ENCODE measurements around the gene KRTAP10-8. TPM values are rescaled to one million over a fixed set of nuclear protein-coding genes. Genes with fewer than 3 reads are reported as not detected.

Gene KRTAP10-8
- total and polyA plus RNA-seq, 2 experiments from 2014 or later, result not detected

DNA sequence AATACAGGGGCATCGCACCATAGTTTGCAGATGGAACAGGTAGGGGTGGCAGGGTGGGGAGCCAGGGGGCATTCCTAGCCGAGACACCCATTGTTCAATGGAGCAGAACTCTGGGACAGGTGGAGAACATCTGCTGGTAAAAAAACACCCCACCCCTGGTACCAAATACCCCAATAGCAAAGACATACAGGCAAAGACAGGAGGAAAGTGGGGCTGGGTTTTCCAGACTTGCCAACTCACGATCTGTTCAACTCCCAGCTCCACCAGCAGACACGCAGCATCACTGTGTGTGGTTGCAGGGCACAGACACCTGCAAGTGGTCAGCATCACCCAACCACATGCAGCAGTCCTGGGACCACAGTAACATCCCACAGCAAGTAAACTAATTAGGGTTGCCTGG, 328 bp upstream of the KRTAP10-8 start (continued):
- no peak for TF ChIP-seq ZNF114 (CRISPR knock-in tag; IDR thresholded peaks at IDR 0.05)
- TF ChIP-seq, protein P1, sequence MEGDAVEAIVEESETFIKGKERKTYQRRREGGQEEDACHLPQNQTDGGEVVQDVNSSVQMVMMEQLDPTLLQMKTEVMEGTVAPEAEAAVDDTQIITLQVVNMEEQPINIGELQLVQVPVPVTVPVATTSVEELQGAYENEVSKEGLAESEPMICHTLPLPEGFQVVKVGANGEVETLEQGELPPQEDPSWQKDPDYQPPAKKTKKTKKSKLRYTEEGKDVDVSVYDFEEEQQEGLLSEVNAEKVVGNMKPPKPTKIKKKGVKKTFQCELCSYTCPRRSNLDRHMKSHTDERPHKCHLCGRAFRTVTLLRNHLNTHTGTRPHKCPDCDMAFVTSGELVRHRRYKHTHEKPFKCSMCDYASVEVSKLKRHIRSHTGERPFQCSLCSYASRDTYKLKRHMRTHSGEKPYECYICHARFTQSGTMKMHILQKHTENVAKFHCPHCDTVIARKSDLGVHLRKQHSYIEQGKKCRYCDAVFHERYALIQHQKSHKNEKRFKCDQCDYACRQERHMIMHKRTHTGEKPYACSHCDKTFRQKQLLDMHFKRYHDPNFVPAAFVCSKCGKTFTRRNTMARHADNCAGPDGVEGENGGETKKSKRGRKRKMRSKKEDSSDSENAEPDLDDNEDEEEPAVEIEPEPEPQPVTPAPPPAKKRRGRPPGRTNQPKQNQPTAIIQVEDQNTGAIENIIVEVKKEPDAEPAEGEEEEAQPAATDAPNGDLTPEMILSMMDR (conservative IDR thresholded peaks at IDR 0.05; ENCODE audit: low read depth in 2 of 2), result no peak
- TF ChIP-seq, protein P2, sequence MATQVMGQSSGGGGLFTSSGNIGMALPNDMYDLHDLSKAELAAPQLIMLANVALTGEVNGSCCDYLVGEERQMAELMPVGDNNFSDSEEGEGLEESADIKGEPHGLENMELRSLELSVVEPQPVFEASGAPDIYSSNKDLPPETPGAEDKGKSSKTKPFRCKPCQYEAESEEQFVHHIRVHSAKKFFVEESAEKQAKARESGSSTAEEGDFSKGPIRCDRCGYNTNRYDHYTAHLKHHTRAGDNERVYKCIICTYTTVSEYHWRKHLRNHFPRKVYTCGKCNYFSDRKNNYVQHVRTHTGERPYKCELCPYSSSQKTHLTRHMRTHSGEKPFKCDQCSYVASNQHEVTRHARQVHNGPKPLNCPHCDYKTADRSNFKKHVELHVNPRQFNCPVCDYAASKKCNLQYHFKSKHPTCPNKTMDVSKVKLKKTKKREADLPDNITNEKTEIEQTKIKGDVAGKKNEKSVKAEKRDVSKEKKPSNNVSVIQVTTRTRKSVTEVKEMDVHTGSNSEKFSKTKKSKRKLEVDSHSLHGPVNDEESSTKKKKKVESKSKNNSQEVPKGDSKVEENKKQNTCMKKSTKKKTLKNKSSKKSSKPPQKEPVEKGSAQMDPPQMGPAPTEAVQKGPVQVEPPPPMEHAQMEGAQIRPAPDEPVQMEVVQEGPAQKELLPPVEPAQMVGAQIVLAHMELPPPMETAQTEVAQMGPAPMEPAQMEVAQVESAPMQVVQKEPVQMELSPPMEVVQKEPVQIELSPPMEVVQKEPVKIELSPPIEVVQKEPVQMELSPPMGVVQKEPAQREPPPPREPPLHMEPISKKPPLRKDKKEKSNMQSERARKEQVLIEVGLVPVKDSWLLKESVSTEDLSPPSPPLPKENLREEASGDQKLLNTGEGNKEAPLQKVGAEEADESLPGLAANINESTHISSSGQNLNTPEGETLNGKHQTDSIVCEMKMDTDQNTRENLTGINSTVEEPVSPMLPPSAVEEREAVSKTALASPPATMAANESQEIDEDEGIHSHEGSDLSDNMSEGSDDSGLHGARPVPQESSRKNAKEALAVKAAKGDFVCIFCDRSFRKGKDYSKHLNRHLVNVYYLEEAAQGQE (IDR thresholded peaks at IDR 0.05; ENCODE audit: unreplicated experiment), result no peak
- TF ChIP-seq, protein P3, sequence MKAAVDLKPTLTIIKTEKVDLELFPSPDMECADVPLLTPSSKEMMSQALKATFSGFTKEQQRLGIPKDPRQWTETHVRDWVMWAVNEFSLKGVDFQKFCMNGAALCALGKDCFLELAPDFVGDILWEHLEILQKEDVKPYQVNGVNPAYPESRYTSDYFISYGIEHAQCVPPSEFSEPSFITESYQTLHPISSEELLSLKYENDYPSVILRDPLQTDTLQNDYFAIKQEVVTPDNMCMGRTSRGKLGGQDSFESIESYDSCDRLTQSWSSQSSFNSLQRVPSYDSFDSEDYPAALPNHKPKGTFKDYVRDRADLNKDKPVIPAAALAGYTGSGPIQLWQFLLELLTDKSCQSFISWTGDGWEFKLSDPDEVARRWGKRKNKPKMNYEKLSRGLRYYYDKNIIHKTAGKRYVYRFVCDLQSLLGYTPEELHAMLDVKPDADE (IDR thresholded peaks at IDR 0.05), result no peak

DNA sequence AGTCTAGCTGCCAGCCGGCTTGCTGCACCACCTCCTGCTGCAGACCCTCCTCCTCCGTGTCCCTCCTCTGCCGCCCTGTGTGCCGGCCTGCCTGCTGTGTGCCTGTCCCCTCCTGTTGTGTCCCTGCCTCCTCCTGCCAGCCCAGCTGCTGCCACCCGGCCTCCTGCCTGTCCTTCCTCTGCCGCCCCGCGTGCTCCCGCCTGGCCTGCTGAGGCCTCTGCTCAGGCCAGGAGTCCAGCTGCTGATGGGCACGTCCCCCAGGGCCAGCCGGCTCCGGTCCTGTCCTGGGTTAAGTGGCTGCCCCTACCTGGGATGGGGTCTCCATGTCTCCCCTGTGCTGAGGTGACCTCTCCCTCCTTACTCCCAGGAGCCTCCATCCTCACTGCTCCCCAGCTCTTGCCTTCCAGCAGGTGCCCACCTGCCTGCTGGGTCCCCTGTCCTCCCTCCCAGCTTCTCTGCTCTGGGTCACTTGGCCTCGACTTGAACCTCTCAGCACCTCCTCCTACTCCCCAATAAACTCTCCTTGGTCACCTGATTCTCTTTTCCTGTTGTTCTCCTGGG, 870 bp downstream of the KRTAP10-8 start:
- Histone ChIP-seq H4K20me1 (replicated peaks; ENCODE audit: insufficient read depth) (no peaks in the 10 kb centered on the region), H3K4me2 (no peak overlapping the region), H3K4me1 (ENCODE audit: insufficient read depth) (no peaks in the 10 kb centered on the region), H3K4me3 (no peak overlapping the region), H3K79me2 (replicated peaks; ENCODE audit: insufficient read depth) (no peaks in the 10 kb centered on the region), H3K9me2 (ENCODE audit: insufficient read depth) (no peaks in the 10 kb centered on the region), H3K36me3 (ENCODE audit: insufficient read depth) (0 out of 2 replicates have a peak, but pooled peaks cover 4% of the 10 kb centered on the region), H2AFZ (no peak overlapping the region), H3F3A (replicated peaks; ENCODE audit: low read depth) (no peaks in the 10 kb centered on the region), H3K27me3 (ENCODE audit: insufficient read depth) (no peaks in the 10 kb centered on the region), H3K27ac (ENCODE audit: low read depth) (no peak overlapping the region)
- H3K4me3 Mint-ChIP-seq, result no peak overlapping the region
- peaks cover 8% of the 10 kb centered on the region for H3K27me3 Mint-ChIP-seq (ENCODE audit: insufficient read depth, low read depth, poor library complexity)
- DNase-seq (ENCODE audit: low spot score) (no peak), ATAC-seq (no peak)
- peaks cover 19% of the 10 kb centered on the region for H3K36me3 Mint-ChIP-seq (ENCODE audit: low read depth)
- no peak overlapping the region for H3K27ac Mint-ChIP-seq
- no peak for TF ChIP-seq POLR2AphosphoS5 (IDR thresholded peaks at IDR 0.05; ENCODE audit: low read depth)
- TF ChIP-seq, protein P2 (IDR thresholded peaks at IDR 0.05; ENCODE audit: unreplicated experiment), result no peak
- peaks cover 14% of the 10 kb centered on the region for H3K4me1 Mint-ChIP-seq
- H3K9me3 Mint-ChIP-seq, result peaks cover 43% of the 10 kb centered on the region
